HG02943 (cell line): ENCODE measurements around the gene HBG2.
"Not testable (repeated sequence)": the region's sequence is repeated elsewhere in the genome, so short reads cannot be mapped to it uniquely, and the experiment has no call there.

Source experiments
- ATAC-seq: cut with Tn5 transposase; IDR thresholded peaks from one replicate; pipeline ENCODE4 v1.9.1; 2021; ENCODE audit warnings: mild to moderate bottlenecking, low read depth, moderate library complexity; ENCODE audit not compliant: unreplicated experiment

The HBG2 gene

GRCh38 chr11:5251746-5252145, 2.8 kb downstream of the HBG2 start:
- no peak for ATAC-seq

DNA sequence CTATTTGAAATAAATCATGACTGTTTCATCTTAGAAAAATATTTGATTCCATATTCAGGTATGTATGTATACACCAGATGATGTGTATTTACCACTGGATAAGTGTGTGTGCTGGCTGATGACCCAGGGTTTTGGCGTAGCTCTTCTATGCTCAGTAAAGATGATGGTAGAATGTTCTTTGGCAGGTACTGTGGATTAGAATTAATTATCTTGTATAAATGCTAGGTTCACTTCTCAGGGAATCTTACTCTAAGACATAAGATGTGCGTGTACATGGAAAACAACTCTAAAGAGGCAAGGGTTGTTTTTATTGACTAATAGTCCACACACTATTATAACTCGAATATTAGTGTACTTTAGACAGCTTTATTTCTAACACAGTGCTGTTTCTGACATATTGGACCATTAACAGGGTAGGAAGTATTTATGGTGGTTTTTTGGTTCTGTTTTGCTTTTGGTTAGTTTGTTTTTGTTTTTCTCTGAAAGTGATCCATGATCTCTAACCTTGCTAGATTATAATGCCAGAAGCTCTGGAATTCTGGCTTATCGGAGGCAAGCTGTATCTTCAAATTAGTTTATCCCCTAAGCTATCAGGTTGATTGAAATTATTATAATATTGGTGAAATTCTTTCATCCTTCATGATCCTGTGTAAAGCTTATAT, 3.9 kb downstream of the HBG2 start:
- no peak for ATAC-seq

DNA sequence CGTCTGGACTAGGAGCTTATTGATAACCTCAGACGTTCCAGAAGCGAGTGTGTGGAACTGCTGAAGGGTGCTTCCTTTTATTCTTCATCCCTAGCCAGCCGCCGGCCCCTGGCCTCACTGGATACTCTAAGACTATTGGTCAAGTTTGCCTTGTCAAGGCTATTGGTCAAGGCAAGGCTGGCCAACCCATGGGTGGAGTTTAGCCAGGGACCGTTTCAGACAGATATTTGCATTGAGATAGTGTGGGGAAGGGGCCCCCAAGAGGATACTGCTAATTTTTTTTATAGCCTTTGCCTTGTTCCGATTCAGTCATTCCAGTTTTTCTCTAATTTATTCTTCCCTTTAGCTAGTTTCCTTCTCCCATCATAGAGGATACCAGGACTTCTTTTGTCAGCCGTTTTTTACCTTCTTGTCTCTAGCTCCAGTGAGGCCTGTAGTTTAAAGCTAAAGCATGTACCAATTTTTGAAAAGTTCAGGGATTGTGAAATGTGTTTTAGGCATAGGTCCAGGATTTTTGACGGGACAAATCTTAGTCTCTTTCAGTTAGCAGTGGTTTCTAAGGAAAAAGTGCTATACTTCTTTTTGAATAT, 4.7 kb downstream of the HBG2 start, which contains the start of gene HBG1:
Gene HBG1 (minus strand): TSS at position 51 of the 590 bp plus-strand sequence. CDS start 53 bp downstream, outside the sequence.
- ATAC-seq, result not testable (repeated sequence)

- not testable (repeated sequence) for ATAC-seq
Measured at GRCh38 chr11:5248498-5248897, 6.1 kb downstream of the HBG2 start.

GRCh38 chr11:5247472-5248192, 6.9 kb downstream of the HBG2 start:
- ATAC-seq, result no peak

DNA sequence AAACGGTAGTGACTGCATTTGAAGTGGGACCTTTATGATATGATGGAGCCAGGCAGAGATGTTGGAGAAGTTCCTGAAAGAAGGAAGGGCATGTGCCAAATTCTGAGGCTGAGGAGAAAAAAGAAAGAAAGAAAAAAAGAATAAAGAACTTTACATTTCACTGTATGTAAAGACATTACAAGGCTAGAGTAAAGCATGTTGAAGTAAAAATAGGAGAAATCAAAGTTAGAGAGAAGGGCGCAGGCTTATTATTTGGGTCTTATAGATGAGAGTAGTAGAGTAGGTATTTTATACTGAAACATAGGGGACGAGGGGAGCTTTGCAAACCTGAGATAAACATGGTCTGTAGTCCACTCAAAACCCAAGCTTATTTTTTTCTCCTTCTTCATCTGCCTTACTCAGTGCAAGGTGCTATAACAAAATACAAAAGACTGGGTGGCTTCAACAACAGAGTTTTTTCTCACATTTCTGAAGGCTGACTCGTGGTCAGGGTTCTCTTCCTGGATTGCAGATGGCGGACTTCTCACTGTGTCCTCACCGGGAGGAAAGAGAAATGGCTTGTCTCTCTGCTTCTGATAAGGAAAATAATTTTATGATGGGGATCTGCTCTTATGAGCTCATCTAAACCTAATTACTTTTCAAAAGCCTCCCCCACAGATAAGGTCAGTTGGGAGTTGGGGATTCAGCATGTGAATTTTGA, 7.7 kb downstream of the HBG2 start:
- ATAC-seq, result no peak

- no peak for ATAC-seq
Measured at GRCh38 chr11:5245155-5245554, 9.4 kb downstream of the HBG2 start.

DNA sequence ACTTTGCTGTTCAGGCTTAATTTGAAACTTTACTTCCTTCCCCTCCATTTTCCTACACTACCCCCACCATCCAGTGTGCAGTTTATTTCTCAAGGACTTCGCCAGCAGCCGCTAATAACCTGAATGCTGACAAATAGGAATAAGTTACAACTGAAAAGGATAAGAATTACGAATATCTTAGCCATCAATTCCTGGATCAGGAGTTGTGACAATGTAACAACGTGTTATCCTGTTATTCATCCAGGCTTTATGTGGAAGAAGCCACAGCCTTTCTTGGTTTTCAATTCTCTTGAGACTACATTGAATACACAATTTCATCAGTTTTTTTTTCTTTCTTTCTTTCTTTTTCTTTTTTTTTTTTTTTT, 10.8 kb downstream of the HBG2 start:
- no peak for ATAC-seq

GRCh38 chr11:5242933-5243815, 11.4 kb downstream of the HBG2 start:
- no peak for ATAC-seq

- no peak for ATAC-seq
Measured at GRCh38 chr11:5242208-5242607, 12.4 kb downstream of the HBG2 start.

DNA sequence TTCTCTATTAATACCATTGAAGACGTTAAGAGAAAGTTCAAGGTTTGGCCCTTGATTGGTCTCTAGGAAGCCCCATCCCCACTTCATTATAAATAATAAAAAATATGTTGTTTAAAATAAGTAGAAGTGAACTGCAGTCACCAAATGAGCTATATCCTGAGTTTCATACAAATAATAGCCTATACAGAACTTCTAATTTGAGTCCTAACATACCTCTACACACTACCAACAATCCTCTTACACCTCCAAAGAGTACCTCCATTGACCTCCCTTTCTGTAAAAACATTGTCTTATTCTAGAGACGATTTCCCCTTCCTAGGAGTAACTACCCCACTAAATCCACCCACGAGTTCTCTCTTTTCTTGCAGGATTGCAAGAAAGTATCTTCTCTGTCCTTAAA, 13.1 kb downstream of the HBG2 start:
- no peak for ATAC-seq

DNA sequence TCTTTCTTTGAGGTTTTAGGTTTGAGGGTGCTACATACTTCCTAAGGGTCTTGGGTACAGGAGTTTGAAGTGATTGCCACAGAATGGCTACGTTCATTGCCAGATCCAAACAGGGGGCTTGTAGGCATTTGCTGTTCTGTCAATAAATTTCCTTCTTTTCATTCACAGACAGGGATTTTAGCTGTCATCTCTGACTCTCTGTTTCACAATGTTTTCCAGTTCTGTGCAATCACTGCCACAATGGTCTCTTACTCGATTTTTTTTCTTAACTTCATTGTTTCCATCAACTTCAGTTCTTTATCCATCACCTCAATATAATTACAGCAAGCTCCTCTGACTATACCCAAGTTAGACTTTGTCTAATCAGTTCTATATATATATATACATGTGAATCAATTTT, 14.1 kb downstream of the HBG2 start:
- no peak for ATAC-seq

DNA sequence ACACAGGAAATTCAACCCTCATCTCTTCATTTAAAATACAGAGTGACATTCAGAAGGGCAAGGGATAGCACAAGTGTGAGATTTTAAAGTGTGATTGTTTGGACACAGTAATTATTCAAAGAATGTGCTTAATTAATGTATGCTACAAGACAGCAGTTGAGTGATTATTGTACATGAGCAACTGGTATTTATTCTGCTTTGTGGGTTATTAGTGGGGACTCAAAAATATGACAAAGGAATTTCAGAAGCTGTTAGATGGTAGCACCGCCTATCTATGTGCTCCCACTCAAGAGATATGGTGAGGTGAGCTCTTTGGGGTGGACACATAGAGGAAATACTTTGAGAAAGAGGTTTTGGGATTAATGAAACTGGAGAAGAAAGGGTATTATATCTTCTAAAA, 14.5 kb downstream of the HBG2 start:
- ATAC-seq, result no peak

DNA sequence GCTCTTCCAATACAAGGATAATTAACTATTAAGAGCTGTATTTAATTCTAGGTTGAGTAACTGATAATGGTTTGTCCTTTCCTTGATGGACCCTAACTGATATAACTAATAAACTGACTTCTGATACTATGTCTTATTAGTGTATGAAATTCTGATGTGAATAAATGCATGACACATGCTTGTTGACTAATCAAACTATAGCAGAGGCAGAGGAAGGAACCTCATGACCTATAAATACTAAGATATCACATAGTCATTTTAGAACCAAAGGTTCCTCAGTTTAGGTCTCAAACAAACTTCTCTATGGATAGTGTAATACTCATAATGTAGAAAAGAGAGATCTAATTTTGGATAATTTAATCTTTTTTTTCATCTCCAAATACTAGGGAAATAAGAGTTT, 15.5 kb downstream of the HBG2 start:
- no peak for ATAC-seq

GRCh38 chr11:5238486-5238885, 16.1 kb downstream of the HBG2 start:
- no peak for ATAC-seq

DNA sequence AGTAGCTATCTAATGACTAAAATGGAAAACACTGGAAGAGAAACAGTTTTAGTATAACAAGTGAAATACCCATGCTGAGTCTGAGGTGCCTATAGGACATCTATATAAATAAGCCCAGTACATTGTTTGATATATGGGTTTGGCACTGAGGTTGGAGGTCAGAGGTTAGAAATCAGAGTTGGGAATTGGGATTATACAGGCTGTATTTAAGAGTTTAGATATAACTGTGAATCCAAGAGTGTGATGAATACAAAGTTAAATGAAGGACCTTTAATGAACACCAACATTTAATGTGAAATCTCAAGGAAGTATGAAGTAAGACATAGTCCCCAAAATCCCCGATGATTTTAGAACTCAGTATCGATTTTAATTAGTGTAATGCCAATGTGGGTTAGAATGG, 17.2 kb downstream of the HBG2 start:
- ATAC-seq, result no peak

- no peak for ATAC-seq
Measured at GRCh38 chr11:5235364-5236095, 19.1 kb downstream of the HBG2 start.

DNA sequence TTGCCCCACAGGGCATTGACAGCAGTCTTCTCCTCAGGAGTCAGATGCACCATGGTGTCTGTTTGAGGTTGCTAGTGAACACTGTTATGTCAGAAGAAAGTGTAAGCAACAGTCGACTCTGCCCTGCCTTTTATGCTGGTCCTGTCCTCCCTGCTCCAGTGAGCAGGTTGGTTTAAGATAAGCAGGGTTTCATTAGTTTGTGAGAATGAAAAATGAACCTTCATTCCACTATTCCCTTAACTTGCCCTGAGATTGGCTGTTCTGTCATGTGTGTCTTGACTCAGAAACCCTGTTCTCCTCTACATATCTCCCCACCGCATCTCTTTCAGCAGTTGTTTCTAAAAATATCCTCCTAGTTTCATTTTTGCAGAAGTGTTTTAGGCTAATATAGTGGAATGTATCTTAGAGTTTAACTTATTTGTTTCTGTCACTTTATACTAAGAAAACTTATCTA, 20.2 kb downstream of the HBG2 start, which contains the start of gene HBD:
Gene HBD (minus strand): TSS at position 103 of the 454 bp plus-strand sequence. CDS start 50 bp downstream, at position 53.
- no peak for ATAC-seq

GRCh38 chr11:5233307-5233706, 21.3 kb downstream of the HBG2 start:
- no peak for ATAC-seq
